Measurements from ENCODE around the gene ZDHHC5.
A peak's percentile ranks its signal among the peaks of the same experiment; 100 is the strongest.

Gene ZDHHC5

DNA sequence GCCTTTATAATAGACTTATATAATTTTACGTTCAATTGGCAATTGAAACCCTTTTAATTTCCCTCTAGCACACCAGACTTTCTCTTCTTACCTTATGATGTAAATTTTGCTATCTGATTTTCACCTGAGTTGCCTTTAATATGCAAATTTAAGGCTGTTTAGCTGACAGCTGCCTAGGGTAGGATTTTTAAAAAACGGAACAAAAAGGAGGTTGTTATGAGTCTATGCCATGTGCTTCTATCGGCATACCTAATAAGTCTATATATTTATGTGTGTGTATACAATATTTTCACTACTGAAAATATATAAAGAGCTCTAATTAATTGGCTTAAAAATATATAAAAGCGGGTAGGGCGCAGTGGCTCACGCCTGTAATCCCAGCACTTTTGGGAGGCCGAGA lies 61.6 kb downstream of the ZDHHC5 start:
- DNase-seq (ENCODE audit: low spot score) (no peak), FAIRE-seq (no peak)

DNA sequence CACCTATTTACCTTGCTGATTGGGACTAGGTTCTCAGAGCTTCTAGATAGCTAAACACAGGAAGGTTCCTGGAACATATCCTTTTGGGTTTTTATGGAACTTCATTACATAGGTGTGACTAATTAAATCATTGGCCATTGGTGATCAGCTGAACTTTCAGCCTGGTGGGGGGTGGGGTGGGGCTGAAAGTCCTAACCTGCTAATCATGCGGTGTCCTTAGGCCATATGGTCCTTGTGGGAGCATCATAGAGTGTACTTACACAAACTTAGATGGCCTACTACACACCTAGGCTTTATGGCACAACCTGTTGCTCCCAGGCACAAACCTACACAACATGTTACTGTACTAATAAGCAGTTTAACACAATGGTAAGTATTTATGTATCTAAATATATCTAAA lies 64.7 kb downstream of the ZDHHC5 start:
- no peak for FAIRE-seq
- no peak for DNase-seq (ENCODE audit: low spot score)

DNA sequence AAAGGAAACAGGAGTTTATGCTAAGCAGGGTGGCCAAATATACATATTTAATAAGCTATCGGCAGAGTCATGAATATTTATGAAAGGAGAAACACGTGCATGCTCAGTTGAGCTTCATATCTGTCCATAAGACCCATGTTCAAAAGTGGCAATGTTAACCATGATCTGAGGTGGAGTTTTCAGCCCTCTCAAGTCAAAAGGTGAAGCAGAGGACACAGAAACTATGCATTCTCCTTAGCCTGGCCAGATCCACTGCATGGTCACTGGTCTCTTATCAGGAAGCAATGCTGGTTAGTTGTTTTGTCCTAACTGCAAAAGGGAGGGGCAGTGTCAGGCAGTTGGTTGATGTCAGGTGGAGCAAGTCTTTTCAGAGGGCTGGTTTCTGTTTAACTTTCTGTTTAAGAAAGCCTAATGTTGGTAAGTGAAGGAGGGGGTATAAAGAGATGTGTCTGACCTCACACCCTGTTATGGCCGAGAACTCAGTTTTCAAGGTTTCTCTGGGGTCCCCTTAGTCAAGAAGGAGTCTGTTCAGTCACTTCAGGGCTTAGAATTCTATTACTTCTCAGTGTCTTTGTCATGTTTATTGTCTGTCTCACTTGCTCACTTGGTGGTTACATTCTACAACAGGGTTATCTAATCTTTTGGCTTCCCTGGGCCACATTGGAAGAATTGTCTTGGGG lies 67.8 kb downstream of the ZDHHC5 start:
- no peak for DNase-seq (ENCODE audit: low spot score)
- no peak for FAIRE-seq

DNA sequence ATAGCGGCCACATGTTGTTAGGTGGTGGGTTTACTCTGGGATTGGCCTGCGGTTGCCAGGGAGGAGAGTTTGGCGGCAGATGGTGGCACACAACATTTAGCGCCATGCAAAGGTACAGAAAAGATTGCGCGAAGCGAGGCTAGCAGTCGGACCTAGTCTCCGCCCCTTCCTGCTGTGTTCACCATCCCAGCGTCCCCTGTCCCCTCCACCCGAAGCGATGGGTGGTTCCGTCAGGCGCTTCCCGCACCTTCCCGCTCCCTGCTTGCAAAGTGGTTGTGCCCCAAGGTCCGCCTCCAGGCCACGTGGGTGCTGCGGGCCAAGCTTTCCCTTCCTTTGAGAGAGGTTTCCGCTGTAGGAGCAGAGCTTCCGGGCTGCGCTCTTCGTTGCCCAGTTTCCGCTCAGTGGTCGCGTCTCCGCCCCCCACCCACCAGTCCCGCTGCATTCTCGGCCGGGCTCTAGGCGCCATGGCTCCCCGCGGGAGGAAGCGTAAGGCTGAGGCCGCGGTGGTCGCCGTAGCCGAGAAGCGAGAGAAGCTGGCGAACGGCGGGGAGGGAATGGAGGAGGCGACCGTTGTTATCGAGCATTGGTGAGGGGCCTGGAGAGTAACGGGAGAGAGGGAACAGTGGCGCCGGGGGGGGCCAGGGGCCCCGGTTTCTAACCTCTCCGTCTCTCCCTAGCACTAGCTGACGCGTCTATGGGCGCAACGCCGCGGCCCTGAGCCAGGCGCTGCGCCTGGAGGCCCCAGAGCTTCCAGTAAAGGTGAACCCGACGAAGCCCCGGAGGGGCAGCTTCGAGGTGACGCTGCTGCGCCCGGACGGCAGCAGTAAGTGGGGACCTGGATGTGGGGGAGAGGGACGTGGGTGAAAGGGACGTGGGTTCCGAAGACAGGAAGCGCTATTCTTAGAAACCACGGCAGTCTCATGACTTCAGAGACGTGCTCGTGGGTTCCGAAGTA lies 73.5 kb downstream of the ZDHHC5 start, which contains the start of gene SELENOH:
SELENOH (plus strand) TSS at position 360 of the 955 bp plus-strand sequence; CDS start at position 465, 105 bp downstream.
- FAIRE-seq: peak; percentile 82
- peak; percentile 97 for DNase-seq (ENCODE audit: low spot score)

DNA sequence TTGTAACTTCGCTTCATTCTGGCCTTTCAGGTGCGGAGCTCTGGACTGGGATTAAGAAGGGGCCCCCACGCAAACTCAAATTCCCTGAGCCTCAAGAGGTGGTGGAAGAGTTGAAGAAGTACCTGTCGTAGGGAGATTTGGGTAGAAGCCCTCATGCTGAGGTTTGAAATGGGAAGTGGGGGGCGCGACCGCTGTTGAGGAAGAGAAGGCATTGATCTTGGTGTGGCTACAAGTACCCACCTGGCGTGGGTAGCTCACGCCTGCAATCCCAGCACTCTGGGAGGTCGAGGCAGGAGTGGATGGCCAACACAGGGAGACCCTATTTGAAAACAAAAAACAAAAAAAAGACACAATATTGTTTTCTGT lies 74.2 kb downstream of the ZDHHC5 start:
- FAIRE-seq (no peak), DNase-seq (ENCODE audit: low spot score) (no peak)

DNA sequence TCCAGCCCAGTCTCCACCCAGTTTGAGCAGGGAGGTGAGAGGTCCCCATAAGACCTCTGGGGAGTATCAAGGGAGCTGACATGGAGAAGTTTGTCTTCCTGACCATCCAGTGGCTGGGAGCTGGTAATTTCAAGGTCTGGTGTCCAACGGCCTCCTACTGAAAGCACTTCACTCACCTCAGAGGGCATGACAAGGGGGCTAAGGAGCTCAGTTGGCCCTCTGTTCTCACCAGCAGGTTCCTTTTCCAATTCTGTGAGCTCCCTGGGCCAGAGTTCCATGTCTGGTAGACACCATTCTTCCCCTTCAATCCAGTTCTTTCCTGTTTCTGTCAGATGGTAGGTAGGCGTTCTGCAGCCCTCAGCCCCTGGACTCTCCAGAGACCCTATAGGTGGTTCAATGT lies 76.4 kb downstream of the ZDHHC5 start:
- DNase-seq (ENCODE audit: low spot score) (no peak), FAIRE-seq (no peak)

DNA sequence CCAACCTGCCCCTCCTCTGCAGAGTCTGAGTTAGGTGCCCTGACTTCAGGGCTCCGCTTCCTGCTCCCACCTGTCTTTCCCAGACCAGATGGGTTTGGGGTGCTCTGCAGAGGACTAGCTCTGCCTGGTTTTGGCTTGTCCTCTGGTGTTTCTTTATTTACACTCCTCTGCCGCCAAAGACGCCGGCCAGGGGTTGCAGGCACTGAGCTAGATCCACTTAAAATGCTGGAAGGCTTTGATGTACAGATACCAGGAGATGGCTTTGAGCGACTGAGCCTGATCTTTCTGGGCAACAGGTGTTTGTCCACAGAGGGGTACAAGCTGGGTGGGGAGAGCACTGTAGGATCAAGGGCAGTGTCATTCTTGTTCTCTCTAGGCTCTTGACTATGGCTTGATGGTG lies 77.3 kb downstream of the ZDHHC5 start:
- no peak for FAIRE-seq
- DNase-seq (ENCODE audit: low spot score): no peak

DNA sequence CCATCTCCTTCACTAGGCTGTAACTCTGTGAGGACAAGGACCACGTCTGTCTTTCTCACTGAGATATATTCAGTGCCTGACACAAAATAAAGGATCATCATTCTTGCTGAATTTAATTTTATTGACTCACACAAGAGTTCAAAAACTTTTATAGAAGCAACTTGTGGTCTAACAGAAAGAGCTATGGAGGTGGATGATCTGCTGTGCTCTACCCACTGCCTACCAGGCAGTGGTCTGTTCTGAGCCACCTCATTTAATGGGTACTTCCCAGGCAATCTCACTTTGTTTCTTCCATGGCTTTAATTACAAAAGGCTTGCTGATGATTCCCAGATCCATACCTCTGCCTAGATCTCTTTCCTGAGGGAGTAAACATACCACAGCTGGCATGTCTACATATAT lies 79.0 kb downstream of the ZDHHC5 start:
- no peak for FAIRE-seq
- DNase-seq (ENCODE audit: low spot score): no peak
